Glomerular endothelial cell (primary cell): ENCODE results near the gene NUP210L. TPM values are rescaled to one million over a fixed set of nuclear protein-coding genes. Genes with fewer than 3 reads are reported as not detected.

Experiments
- DNase-seq: peaks from one replicate; pipeline ENCODE4 v3.0.0-alpha.2; 2011; ENCODE audit warnings: low read depth, low spot score; ENCODE audit errors: extremely low read depth
- total RNA-seq: library from RNA; depleted of rRNA; stranded (reverse); fragments of >200 nt; gene quantifications from 2 replicates; pipeline ENCODE4 v1.2.3, GENCODE V29; 2015

NUP210L gene
- total RNA-seq, result not detected in 2 replicates

GRCh38 chr1:154154534-154155191 is at the start of gene NUP210L:
NUP210L (minus strand) TSS chr1:154155073.
- DNase-seq, result no peak

- DNase-seq, result no peak
Observed at GRCh38 chr1:154199563-154199879, 44.6 kb upstream of the NUP210L start.

DNA sequence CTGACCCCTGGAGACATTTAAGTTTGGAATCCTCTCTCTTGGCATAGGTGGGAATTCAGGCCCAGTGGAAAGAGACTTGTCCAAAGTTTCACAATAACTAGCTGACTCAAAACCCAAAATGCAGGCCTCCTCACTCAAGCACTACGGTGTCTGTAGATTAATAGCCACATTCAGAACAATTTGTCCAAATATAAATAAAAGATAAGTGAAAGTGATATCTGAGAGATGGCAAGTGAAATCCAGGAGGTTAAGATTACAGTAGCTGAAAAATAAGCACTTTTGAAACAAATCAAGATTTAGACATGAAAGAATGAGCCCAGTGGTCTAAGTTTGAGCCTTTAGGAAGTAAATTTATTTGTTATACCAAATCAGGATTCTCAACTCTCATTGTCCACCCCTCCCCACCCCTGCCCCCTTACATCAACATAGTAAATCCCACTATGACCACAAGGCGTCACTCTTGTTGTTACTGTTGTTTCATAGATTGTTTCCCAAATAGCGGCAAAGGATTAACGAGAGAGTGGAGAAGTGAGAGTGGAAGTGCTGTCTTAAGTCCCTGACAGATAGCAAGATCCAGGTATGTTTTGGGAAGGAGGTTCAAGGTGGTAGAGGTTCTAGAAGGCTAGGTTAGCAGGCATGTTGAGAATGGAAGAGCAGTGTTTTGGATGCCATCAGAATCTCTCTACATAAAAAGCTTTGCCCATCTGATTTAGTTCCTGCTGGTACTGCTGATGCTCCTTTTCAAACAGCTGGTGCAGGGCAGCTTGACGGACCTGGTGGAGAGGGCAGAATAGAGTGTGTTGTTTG is 44.1 kb upstream of the NUP210L start:
- no peak for DNase-seq

- no peak for DNase-seq
Observed at GRCh38 chr1:154193821-154194220, 38.9 kb upstream of the NUP210L start.

GRCh38 chr1:154192476-154192875 is 37.6 kb upstream of the NUP210L start:
- no peak for DNase-seq

- no peak for DNase-seq
Observed at GRCh38 chr1:154191990-154192461, 37.2 kb upstream of the NUP210L start, which contains the start of gene TPM3. TPM3 (minus strand) TSS chr1:154192100; CDS start chr1:154192018, 82 bp downstream.

- DNase-seq, result no peak
Observed at GRCh38 chr1:154190550-154190949, 35.7 kb upstream of the NUP210L start.

DNA sequence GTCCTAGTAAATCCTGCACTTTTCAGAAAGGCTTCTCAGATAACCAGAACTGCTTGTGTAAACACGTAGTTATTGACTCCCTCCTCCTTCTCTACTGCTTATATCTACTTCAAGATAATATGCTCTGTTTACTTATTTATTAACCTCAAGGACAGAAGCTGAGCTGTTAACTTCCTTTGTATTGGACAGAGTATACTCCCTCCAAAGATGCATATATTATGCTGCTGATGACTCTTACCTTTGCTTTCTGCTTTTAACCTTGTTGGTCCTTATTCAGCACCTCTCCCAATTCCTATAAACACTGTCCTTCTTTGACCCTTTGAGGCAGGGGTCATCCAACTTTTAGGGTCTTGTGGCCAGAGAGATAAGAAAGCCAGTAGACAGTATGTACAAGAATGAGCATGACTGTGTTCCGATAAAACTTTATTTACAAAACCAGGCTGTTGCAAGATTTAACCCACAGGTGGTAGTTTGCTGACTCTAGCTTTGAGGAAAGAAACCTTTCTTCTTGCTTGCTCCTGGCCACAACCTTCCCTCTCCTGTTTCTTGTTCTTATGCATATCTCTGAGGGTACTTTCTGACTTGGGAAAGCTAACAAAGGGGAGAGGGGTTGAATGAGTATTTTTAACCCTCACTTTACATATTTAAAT is 32.1 kb upstream of the NUP210L start:
- no peak for DNase-seq

GRCh38 chr1:154186177-154186576 is 31.3 kb upstream of the NUP210L start:
- DNase-seq, result no peak

DNA sequence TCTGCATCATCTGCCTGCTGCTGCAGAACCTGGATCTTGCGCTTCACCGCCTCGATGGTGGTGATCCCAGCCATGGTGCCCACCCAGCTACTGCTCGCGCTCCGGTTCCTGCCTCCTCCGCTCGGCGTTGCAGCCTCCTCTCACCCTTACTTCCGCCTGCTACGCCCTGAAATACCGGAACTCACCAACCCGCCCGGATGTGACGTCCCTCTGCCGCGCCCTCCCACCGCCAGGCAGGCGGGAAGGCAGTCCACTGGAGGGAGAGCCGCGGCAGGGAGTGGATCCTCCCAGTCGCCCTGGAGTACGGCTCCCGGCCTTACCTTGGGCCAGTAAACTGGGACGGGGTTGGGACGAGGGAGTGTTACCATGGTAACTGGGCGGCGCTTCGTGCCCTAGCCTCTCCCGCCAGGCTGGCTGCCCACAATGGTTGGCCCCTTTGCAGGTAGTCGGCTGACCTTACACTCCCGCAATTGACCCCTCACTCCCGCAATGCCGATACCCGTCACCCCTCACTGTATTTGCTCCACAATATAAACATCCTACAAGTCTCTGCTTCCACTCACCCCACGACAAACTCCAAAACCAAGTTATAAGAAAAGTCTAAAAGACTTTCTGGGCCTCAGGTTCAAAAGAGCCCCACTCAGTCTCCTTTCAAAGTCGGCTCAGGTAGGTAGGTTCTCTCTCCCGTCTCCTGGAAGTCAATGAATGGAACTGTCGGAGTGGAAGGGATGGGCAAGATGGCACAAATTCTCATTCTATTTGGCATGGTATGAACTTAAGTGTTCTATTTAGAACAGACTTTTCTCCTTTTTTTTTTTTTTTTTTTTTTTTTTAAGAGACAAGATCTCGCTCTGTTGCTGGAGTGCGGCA is 28.4 kb upstream of the NUP210L start:
- DNase-seq, result peak; percentile 50

DNA sequence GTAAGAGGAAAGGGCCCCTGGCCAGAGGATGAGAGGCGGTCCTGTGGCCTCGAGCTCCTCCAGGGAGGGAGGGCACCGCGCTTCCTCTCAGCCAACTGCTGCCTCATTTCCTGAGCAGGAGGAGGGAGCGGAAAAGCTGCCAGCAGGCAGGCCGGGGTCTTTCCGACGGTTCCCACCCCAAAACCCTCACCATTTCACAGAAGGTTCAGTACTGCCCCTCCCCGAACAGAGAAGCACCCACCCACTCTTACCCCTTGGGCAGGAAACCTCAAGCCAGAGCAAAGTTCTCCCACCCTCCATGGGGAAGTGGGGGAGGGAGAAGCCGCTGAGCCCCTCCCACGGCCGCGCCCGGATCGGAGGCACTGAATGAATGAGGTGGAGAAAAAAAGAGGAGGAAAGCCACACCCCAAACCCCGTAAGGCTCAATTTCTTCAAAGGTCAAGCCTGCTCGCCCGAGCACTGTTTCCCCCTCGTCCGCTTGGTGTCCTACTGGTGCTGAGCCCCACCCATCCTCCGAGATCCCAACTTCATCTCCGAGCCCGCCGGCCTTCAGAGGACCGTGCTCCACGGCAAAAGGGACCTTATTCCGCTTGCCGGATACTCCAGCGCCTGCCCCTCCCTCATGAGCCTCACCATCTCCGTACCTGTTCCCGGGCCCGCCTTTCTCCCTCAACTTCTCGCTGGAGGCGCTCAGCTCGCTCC is 27.6 kb upstream of the NUP210L start:
- DNase-seq, result no peak

DNA sequence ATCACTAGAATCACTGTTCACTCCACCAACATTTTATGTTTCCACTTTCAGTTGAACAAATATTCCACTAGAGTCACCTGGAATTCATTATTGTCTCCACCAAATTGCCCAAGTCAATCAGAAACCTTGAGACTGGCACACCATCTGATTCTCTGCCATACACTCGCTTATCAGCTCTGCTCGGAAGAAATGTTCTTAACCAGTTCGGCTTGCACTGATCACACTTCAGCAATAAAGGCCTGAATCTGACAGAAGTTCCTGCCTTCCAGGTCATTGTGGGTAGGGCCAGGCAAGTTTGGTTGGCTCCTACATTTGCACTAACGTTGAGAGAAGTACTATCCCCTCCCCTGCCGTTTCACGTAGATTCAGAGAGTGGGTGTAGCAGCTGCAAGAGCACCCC is 27.1 kb upstream of the NUP210L start:
- DNase-seq, result no peak

- DNase-seq, result no peak
Observed at GRCh38 chr1:154179946-154180687, 25.2 kb upstream of the NUP210L start.

GRCh38 chr1:154178911-154179811 is 24.3 kb upstream of the NUP210L start:
- DNase-seq, result no peak

GRCh38 chr1:154178013-154178412 is 23.1 kb upstream of the NUP210L start:
- no peak for DNase-seq

GRCh38 chr1:154176337-154176736 is 21.5 kb upstream of the NUP210L start:
- no peak for DNase-seq

GRCh38 chr1:154174654-154175053 is 19.8 kb upstream of the NUP210L start:
- no peak for DNase-seq

DNA sequence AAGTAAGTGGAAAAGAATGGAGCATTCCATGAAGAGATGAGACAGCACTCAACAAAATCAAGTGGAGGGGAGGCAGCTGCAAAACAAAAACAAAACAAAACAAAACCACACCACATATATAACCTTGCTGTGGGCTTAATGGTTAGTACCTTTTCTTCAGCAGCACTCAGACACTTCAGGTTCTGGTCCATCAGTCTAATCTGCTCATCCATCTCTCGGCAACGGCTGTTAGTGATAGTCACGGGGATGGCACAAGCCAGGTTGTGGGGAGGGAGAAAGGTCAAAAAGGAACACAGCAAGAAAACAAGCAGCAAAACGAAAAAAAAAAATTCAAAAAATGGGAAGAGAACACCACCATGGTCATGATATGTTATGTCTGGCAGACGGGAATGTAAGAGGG is 17.0 kb upstream of the NUP210L start:
- DNase-seq, result no peak
